GM18907 (cell line): ENCODE results near the gene PRPF8.
A peak's percentile ranks its signal among the peaks of the same experiment; 100 is the strongest.
"Not testable (repeated sequence)": the region's sequence is repeated elsewhere in the genome, so short reads cannot be mapped to it uniquely, and the experiment has no call there.

Experiments used
- ATAC-seq: cut with Tn5 transposase; IDR thresholded peaks from one replicate; pipeline ENCODE4 v1.9.1; 2021; ENCODE audit warnings: mild to moderate bottlenecking, moderate library complexity; ENCODE audit not compliant: unreplicated experiment

Gene PRPF8

GRCh38 chr17:1716912-1717695 lies 32.4 kb upstream of the PRPF8 start:
- peak; percentile 57 for ATAC-seq

- peak; percentile 73 for ATAC-seq
These were observed 31.6 kb upstream of the PRPF8 start for GRCh38 chr17:1716076-1716911.

GRCh38 chr17:1715803-1716075 lies 31.1 kb upstream of the PRPF8 start:
- no peak for ATAC-seq

GRCh38 chr17:1714980-1715802 lies 30.5 kb upstream of the PRPF8 start:
- no peak for ATAC-seq

GRCh38 chr17:1714427-1714979 lies 29.8 kb upstream of the PRPF8 start:
- no peak for ATAC-seq

- no peak for ATAC-seq
These were observed 29.3 kb upstream of the PRPF8 start for GRCh38 chr17:1713878-1714426.

- no peak for ATAC-seq
These were observed 28.7 kb upstream of the PRPF8 start for GRCh38 chr17:1713160-1713877.

- ATAC-seq: no peak
These were observed 27.6 kb upstream of the PRPF8 start for GRCh38 chr17:1712271-1712670.

GRCh38 chr17:1711804-1712203 lies 27.1 kb upstream of the PRPF8 start:
- ATAC-seq: no peak

- no peak for ATAC-seq
These were observed 26.3 kb upstream of the PRPF8 start for GRCh38 chr17:1710807-1711553.

- no peak for ATAC-seq
These were observed 25.5 kb upstream of the PRPF8 start, which contains the start of gene TLCD2 for GRCh38 chr17:1709971-1710806. TSS of gene TLCD2 (minus strand) at chr17:1710377. CDS start at chr17:1710242, 135 bp downstream.

GRCh38 chr17:1709403-1709951 lies 24.8 kb upstream of the PRPF8 start:
- no peak for ATAC-seq

- ATAC-seq: not testable (repeated sequence)
These were observed 24.2 kb upstream of the PRPF8 start for GRCh38 chr17:1708791-1709346.

- ATAC-seq: no peak
These were observed 22.4 kb upstream of the PRPF8 start for GRCh38 chr17:1707107-1707506.

- no peak for ATAC-seq
These were observed 20.3 kb upstream of the PRPF8 start for GRCh38 chr17:1705004-1705403.

GRCh38 chr17:1703063-1703462 lies 18.4 kb upstream of the PRPF8 start:
- ATAC-seq: no peak

- not testable (repeated sequence) for ATAC-seq
These were observed 15.2 kb upstream of the PRPF8 start for GRCh38 chr17:1699891-1700290.

- no peak for ATAC-seq
These were observed 13.0 kb upstream of the PRPF8 start for GRCh38 chr17:1697681-1698080.
